GM10847 (cell line): Measurements from ENCODE around the gene NME9.

Experiments used
- POLR2A ChIP-seq: IDR thresholded peaks from 2 replicates; pipeline ENCODE4 v1.6.1; 2011; ENCODE audit not compliant: insufficient read length; ENCODE audit errors: extremely low read depth

The NME9 gene

GRCh38 chr3:138329127-138329983 lies at the start of gene NME9:
NME9 (minus strand) TSS chr3:138329851; CDS start chr3:138329335, 516 bp downstream.
- no peak for TF ChIP-seq POLR2A

- TF ChIP-seq POLR2A = no peak
Observed at GRCh38 chr3:138378990-138379389, 49.3 kb upstream of the NME9 start.

- no peak for TF ChIP-seq POLR2A
Observed at GRCh38 chr3:138378331-138378730, 48.7 kb upstream of the NME9 start.

- no peak for TF ChIP-seq POLR2A
Observed at GRCh38 chr3:138377804-138378203, 48.2 kb upstream of the NME9 start.

GRCh38 chr3:138376663-138377062 lies 47.0 kb upstream of the NME9 start:
- TF ChIP-seq POLR2A = no peak

GRCh38 chr3:138375447-138375846 lies 45.8 kb upstream of the NME9 start:
- no peak for TF ChIP-seq POLR2A

- no peak for TF ChIP-seq POLR2A
Observed at GRCh38 chr3:138374573-138375134, 45.0 kb upstream of the NME9 start.

- no peak for TF ChIP-seq POLR2A
Observed at GRCh38 chr3:138373736-138374094, 44.1 kb upstream of the NME9 start.

GRCh38 chr3:138373087-138373735 lies 43.6 kb upstream of the NME9 start:
- no peak for TF ChIP-seq POLR2A

GRCh38 chr3:138371070-138371965 lies 41.7 kb upstream of the NME9 start:
- TF ChIP-seq POLR2A = no peak

- no peak for TF ChIP-seq POLR2A
Observed at GRCh38 chr3:138370321-138370720, 40.7 kb upstream of the NME9 start.

- TF ChIP-seq POLR2A = no peak
Observed at GRCh38 chr3:138369151-138369900, 39.7 kb upstream of the NME9 start.

GRCh38 chr3:138367911-138368310 lies 38.3 kb upstream of the NME9 start:
- TF ChIP-seq POLR2A = no peak

GRCh38 chr3:138367326-138367850 lies 37.7 kb upstream of the NME9 start:
- no peak for TF ChIP-seq POLR2A
